ENCODE results near the gene ZSCAN5B.
"Not testable (repeated sequence)": the region's sequence is repeated elsewhere in the genome, so short reads cannot be mapped to it uniquely, and the experiment has no call there.

Gene ZSCAN5B, protein sequence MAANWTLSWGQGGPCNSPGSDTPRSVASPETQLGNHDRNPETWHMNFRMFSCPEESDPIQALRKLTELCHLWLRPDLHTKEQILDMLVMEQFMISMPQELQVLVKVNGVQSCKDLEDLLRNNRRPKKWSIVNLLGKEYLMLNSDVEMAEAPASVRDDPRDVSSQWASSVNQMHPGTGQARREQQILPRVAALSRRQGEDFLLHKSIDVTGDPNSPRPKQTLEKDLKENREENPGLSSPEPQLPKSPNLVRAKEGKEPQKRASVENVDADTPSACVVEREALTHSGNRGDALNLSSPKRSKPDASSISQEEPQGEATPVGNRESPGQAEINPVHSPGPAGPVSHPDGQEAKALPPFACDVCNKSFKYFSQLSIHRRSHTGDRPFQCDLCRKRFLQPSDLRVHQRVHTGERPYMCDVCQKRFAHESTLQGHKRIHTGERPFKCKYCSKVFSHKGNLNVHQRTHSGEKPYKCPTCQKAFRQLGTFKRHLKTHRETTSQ

DNA sequence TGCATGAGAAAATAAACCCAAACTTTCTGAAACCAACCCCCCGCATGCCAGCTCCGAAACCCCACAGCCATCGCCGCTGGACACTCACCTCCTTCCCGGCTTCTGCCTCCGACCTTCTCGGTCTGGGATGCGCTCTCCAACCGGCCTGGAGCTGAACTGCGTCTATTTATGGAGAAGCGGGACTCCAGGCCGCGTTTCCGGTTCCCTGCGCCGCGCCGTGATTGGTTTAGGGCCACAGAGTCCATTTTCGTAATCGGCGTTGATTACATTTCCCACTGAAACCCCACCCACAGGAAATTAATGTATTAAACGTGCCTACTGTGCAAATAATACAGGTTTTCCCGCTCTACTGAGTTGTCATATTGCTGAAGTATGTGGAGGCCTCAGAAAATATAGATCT, at the start of gene ZSCAN5B:
Gene ZSCAN5B (minus strand): TSS at position 138 of the 400 bp plus-strand sequence. CDS start 4,731 bp downstream, outside the sequence.
- TF ChIP-seq, protein P1, sequence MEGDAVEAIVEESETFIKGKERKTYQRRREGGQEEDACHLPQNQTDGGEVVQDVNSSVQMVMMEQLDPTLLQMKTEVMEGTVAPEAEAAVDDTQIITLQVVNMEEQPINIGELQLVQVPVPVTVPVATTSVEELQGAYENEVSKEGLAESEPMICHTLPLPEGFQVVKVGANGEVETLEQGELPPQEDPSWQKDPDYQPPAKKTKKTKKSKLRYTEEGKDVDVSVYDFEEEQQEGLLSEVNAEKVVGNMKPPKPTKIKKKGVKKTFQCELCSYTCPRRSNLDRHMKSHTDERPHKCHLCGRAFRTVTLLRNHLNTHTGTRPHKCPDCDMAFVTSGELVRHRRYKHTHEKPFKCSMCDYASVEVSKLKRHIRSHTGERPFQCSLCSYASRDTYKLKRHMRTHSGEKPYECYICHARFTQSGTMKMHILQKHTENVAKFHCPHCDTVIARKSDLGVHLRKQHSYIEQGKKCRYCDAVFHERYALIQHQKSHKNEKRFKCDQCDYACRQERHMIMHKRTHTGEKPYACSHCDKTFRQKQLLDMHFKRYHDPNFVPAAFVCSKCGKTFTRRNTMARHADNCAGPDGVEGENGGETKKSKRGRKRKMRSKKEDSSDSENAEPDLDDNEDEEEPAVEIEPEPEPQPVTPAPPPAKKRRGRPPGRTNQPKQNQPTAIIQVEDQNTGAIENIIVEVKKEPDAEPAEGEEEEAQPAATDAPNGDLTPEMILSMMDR (IDR thresholded peaks at IDR 0.05) = not testable (repeated sequence)

DNA sequence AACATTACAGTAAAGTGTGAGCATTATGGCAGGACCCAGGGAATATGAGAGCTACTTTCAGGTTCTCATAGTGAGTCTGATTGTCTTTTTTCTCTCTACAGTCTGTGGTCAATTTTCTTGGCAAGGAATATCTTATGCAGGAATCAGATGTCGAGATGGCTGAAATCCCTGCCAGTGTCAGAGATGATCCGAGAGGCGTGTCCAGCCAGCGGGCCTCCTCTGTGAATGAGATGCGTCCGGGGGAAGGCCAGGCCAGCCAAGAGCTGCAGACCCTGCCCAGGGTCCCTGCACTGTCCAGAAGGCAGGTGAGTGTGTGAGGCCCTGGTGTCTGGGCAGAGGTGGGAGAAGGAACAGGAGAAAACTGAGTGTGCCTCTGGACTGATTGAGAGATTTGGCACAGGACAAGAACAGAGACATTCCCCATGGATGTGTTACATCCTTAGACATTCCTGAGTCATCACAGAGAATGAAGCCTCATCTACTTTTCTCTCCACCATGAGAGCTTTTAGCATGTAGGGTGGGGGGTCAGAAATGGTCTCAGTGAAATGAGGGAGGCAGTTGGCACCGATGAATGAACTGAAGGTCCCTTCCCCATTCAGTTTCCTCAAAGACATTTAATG, 47.6 kb upstream of the ZSCAN5B start:
- TF ChIP-seq, protein P1 (IDR thresholded peaks at IDR 0.05) = no peak

DNA sequence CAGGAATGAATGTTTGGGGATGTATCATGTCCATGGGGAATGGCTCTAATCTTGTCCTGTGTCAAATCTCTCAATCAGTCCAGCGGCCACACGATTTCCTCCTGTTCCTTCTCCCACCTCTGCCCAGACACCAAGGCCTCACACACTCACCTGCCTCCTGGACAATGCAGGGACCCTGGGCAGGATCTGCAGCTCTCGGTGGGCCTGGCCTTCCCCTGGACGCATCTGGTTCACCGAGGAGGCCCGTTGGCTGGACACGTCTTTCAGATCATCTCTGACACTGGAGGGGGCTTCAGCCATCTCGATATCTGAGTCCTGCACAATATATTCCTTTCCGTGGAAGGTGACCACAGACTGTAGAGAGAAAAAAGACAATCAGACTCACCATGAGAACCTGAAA, 25.9 kb upstream of the ZSCAN5B start:
- TF ChIP-seq, protein P1 (IDR thresholded peaks at IDR 0.05) = no peak

DNA sequence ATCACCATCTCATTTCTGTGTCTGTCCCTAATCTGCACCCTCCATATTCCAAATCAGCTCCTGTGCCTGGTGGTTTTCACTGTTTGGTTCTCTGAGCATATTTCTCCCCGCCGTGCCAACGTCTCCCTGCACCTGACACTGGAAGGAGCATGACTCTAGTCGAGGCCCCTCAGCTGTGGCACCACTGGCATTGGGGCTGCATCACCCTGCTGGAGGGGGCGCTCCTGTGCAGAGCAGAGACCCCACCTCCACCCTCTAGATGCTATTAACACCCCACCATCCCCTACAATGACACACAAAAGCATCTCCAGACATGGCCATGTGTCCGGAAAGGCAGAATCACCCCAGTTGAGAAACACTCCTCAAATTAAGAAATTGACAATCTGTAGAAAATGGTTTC, 25.3 kb upstream of the ZSCAN5B start:
- TF ChIP-seq, protein P1 (IDR thresholded peaks at IDR 0.05) = no peak

DNA sequence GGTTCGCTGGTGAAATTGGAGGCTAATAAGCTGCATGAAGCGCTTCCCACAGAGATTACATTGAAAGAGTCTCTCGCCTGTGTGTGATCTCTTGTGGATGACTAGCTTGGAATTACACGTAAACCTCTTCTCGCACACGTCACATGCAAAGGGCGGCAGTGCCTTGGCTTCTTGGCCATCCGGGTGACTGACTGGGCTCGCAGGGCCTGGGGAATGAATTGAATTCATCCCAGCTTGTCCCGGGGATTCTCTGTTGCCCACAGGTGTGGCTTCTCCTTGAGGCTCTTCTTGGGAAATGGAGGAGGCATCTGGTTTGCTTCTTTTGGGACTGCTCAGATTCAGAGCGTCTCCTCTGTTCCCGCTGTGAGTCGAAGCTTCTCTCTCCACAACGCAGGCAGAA, 24.3 kb upstream of the ZSCAN5B start:
- TF ChIP-seq, protein P1 (IDR thresholded peaks at IDR 0.05) = no peak

DNA sequence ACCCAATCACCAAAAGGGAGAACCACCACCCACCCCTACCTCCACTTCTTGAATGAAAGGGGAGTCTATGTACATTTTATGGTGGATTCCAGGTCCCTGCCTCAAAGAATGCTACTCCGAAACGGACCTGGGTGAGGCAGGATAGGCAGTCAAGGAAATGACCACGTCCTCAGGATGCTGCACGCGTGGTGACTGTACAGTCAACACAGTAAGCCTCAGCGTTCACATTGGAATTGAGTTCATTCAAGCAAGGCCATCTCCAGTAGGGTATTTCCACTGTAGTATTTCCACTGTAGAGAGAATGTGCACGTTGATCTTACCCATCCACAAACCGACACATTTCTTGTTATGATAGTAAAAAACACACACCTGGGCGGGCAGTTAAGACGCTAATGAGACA, 21.4 kb upstream of the ZSCAN5B start:
- TF ChIP-seq, protein P1 (IDR thresholded peaks at IDR 0.05) = no peak

DNA sequence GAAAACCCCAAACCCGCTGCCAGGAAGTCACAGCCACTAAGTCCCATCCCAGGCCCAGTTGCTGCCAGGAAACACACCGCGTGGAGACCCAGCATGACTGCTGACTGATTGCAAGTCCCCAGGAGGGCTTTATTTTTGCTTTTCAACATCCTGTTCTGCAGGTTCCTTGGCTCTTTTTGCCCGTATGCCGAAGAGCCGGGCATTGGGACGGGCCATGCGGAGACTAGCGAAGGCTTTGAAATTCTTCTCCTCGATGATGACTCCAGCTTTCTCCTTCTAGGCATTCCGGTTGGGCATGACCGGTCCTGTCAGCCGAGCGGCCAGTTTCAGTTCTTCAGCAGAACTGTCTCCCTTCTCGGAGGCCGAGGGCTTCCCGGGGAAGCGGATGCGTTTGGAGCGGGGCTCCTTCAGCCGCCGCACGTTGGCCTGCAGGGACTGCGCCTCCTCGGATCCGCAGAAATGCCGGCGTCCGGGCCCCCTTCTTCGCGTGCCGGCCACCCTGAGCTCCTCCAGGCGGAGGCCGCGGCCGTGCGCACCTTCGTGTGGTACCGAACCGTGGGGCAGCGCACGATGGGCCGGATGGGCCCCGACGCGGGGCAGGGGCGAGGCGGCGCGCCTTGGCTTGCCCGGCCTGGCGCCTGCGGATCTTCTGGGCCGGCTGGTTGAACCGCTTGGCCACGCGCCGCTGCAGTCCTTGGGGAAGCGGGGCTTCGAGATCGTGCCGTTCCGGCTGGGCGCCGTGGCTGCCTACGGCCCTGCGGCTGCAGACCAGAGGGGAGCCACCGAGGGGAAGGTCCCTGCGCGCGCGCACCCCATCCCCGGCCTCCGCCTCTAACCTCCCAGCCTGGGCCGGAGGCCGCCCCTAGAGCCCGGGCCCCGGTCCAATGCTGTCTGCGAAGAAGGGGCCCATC, 19.7 kb upstream of the ZSCAN5B start:
- TF ChIP-seq, protein P1 (IDR thresholded peaks at IDR 0.05) = no peak

Measured in LNCAP (cell line).